HL-60/S4 (cell line): ENCODE measurements around the gene MRAP2.
"Not testable (repeated sequence)": the region's sequence is repeated elsewhere in the genome, so short reads cannot be mapped to it uniquely, and the experiment has no call there.

Experiments used
- in situ Hi-C: fragments of 300-500 bp; cut with MboI; formaldehyde crosslinking; loops from 2 replicates; pipeline ENCODE4 v1.14.3; 2022; ENCODE audit warnings: low sequenced_read_pairs

MRAP2 gene

GRCh38 chr6:84118191-84118590, 84.6 kb downstream of the MRAP2 start:
- in situ Hi-C loops: no loop called here

DNA sequence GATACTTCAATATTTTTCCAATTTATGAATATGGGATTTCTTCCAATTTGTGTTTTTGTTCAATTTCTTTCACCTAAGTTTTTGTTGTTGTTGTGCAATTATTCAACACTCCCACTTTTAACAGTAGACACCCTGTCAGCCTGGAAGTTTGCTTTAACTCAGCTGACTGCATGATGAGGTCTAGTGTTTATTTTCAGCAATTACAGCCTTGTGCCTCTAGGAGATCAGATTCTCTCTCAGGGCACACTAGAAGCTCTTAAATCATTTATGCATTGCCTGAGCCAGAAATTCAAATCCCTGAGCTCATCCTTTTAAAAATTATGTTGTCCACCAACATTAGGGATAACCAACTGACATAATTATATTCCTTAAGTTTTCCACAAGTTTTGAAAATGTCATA, 85.7 kb downstream of the MRAP2 start:
- in situ Hi-C loops: no loop called here

DNA sequence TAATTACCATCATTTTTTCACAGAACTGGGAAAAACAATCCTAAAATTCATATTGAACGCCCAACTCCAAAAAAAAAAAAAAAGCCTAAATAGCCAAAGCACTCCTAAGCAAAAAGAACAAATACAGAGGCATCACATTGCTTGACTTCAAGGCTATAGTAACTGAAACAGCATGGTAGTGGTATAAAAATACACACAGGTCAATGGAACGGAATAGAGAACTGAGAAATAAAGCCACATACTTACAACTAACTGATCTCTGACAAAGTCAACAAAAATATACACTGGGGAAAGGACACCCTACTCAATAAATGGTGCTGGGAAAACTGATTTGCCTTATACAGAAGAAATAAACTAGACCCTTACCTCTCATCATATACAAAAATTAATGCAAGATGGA, 89.6 kb downstream of the MRAP2 start:
- in situ Hi-C loops: no loop called here

DNA sequence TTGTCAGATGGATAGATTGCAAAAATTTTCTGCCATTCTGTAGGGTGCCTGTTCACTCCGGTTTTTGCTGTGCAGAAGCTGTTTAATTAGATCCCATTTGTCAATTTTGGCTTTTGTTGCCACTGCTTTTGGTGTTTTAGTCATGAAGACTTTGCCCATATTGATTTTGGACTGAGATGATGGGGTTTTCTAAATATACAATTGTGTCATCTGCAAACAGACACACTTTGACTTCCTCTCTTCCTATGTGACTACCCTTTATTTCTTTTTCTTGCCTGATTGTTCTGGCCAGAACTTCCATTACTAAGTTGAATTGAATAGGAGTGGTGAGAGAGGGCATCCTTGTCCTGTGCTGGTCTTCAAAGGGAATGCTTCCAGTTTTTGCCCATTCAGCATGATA, 96.0 kb downstream of the MRAP2 start:
- in situ Hi-C loops: not testable (repeated sequence)

- in situ Hi-C loops: not testable (repeated sequence)
Measured at GRCh38 chr6:84133385-84133784, 99.8 kb downstream of the MRAP2 start.

- in situ Hi-C loops: no loop called here
Measured at GRCh38 chr6:84135291-84135690, 101.7 kb downstream of the MRAP2 start.

DNA sequence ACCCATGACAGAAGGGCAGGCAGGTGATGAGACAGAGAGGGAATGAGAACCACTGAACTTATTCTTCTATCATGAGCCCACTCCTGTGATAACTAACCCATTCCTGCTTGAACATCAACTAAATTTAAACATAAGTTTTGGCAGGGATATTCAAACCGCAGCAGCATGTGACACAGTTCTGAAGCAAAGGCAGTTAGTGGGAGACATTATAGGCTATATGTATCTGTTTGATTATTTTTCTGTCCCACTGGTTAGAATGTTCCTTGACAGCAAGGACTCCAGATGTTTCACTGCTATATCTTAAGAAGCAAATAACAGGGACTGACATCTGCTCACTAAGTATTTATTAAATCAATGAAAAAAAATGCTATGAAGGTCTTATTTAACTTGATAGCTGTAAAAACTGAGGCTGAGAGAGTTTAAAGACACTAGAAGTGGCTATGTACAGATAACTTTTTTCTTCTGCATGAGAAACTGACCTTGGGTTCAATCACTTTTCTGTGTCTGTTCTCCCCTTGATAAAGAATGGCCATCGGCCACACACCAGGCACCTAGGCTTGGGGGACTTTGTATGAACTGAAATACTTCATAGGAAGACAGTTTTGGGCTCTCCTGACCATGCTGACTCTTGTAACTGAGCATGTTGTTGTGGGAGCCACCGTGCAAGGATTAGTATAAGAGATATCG, 102.9 kb downstream of the MRAP2 start:
- in situ Hi-C loops: no loop called here

- in situ Hi-C loops: no loop called here
Measured at GRCh38 chr6:84137051-84137375, 103.4 kb downstream of the MRAP2 start.

DNA sequence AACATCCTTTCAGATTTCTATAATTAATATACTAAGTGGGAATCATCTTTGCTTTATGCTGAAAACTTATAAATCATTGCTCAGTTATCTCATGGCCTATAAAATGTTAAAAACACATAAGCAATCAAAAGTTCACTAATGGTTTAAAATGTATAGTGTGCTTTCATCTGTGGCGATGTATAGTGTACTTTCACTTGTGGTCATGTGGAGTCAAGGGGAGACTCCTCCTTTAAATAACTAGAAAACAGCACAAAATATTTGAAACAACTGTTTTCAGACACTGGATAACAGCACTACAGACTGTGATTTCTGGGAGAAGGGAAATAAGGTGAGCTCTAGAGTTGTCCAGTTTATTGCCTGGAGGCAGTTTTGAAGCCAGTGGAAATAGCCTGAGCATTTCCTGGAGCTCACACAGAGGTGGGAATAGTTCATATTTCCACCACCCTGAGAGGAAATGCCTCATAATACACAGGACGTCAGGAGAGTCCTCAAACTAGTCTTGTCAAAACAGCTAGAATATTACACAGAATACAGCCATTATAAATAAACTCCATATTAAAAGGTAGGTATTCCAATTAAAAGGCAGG, 104.5 kb downstream of the MRAP2 start:
- in situ Hi-C loops: no loop called here

- in situ Hi-C loops: no loop called here
Measured at GRCh38 chr6:84139311-84139710, 105.7 kb downstream of the MRAP2 start.
